B cell (primary cell): Measurements from ENCODE around the gene NKTR. TPM values are rescaled to one million over a fixed set of nuclear protein-coding genes. Genes with fewer than 3 reads are reported as not detected.

Experiments
- ATAC-seq: fragments of 200-7000 bp; cut with Tn5 transposase; one replicate; pipeline ENCODE4 v1.10.0; 2021; ENCODE audit warnings: low read depth, mild to moderate bottlenecking, moderate number of reproducible peaks, moderate library complexity
- CTCF ChIA-PET: fragments of 350-600 bp; sonication (Branson Sonifier 250); formaldehyde crosslinking; loops from one replicate; lab custom pipeline; 2021; ENCODE audit warnings: antibody characterized with exemption, inconsistent platforms; lab: Charles Lee
- POLR2A ChIA-PET: fragments of 350-600 bp; sonication (Branson Sonifier 250); formaldehyde crosslinking; loops from one replicate; lab custom pipeline; 2021; ENCODE audit warnings: antibody characterized with exemption; lab: Charles Lee
- DNase-seq: peaks from one replicate; pipeline ENCODE4 v3.0.0; 2013
- H2AFZ ChIP-seq: 2 replicates; pipeline ENCODE4 v1.6.1; 2012; ENCODE audit warnings: mild to moderate bottlenecking, low read depth, low read length; ENCODE audit not compliant: insufficient read depth, poor library complexity, severe bottlenecking
- H3K27ac ChIP-seq, 2 donors: 1 replicate in 1 of 2; 2 replicates in 1 of 2; pipeline ENCODE4 v1.5.1; 2012 to 2013; ENCODE audit warnings: low read length in 2 of 2, mild to moderate bottlenecking in 2 of 2, moderate library complexity in 1 of 2
- H3K27me3 ChIP-seq, 4 experiments: fragments of 200-600 bp in 1 of 4; sonication (generic) in 1 of 4; replicated peaks in 1 of 4; 1 replicate in 2 of 4; 2 replicates in 2 of 4; pipeline versions ENCODE4 v1.6.1 to v1.7.0; 2013 to 2016; ENCODE audit warnings: low read length in 3 of 4, mild to moderate bottlenecking in 2 of 4, mixed read lengths in 1 of 4, moderate library complexity in 1 of 4; ENCODE audit not compliant: insufficient read depth in 4 of 4, control insufficient read depth in 3 of 4; ENCODE audit errors: control extremely low read depth in 1 of 4
- H3K36me3 ChIP-seq, 2 experiments: replicated peaks in 1 of 2; 1 replicate in 1 of 2; 2 replicates in 1 of 2; pipeline versions ENCODE4 v1.6.1 to v1.7.1; 2013; ENCODE audit warnings: low read length in 1 of 2; ENCODE audit not compliant: insufficient read depth in 2 of 2, control insufficient read depth in 1 of 2; ENCODE audit errors: control extremely low read depth in 1 of 2, extremely low read depth in 1 of 2
- H3K4me1 ChIP-seq, 2 donors: fragments of 200-600 bp in 1 of 2; sonication (generic) in 1 of 2; 1 replicate in 1 of 2; 2 replicates in 1 of 2; pipeline versions ENCODE4 v1.5.1 to v1.6.1; 2013 to 2017; ENCODE audit warnings: low read length in 2 of 2; ENCODE audit not compliant: control insufficient read depth in 2 of 2, insufficient read depth in 2 of 2
- H3K4me2 ChIP-seq: replicated peaks from 2 replicates; pipeline ENCODE3; 2012; ENCODE audit warnings: mild to moderate bottlenecking, low read depth, low read length; ENCODE audit not compliant: poor library complexity, severe bottlenecking
- H3K4me3 ChIP-seq, 5 experiments: fragments of 200-600 bp in 1 of 5; sonication (generic) in 1 of 5; 1 replicate in 3 of 5; 2 replicates in 2 of 5; pipeline versions ENCODE4 v1.5.1 to v1.7.0; 2011 to 2016; ENCODE audit warnings: low read length in 4 of 5, mild to moderate bottlenecking in 4 of 5, low read depth in 2 of 5, control low read depth in 1 of 5, moderate library complexity in 1 of 5; ENCODE audit not compliant: insufficient read depth in 1 of 5; ENCODE audit errors: control extremely low read depth in 1 of 5, extremely low read depth in 1 of 5
- H3K79me2 ChIP-seq: fragments of 200-600 bp; sonication (generic); one replicate; pipeline ENCODE4 v1.6.0; 2016; ENCODE audit warnings: low read length; ENCODE audit not compliant: control insufficient read depth, insufficient read depth
- H3K9ac ChIP-seq: fragments of 200-600 bp; sonication (generic); 2 replicates; pipeline ENCODE4 v1.6.1; 2017; ENCODE audit warnings: mild to moderate bottlenecking, low read length, moderate library complexity
- H3K9me3 ChIP-seq, 3 donors: one replicate each; pipeline versions ENCODE4 v1.6.1 to v1.7.1; 2013; ENCODE audit warnings: low read length in 2 of 3; ENCODE audit not compliant: control insufficient read depth in 2 of 3, insufficient read depth in 1 of 3; ENCODE audit errors: control extremely low read depth in 1 of 3
- H4K20me1 ChIP-seq: 2 replicates; pipeline ENCODE4 v1.6.0; 2012; ENCODE audit warnings: mild to moderate bottlenecking, low read length; ENCODE audit not compliant: insufficient read depth, control insufficient read depth, poor library complexity, severe bottlenecking
- H3K27ac Mint-ChIP-seq: one replicate; pipeline ENCODE4 v1.8.0; 2021; ENCODE audit warnings: mixed read lengths
- H3K27me3 Mint-ChIP-seq: one replicate; pipeline ENCODE4 v1.8.0; 2021; ENCODE audit warnings: mixed read lengths
- H3K4me1 Mint-ChIP-seq: one replicate; pipeline ENCODE4 v1.8.0; 2021; ENCODE audit warnings: mixed read lengths
- H3K4me3 Mint-ChIP-seq: one replicate; pipeline ENCODE4 v1.8.0; 2021; ENCODE audit warnings: mixed read lengths
- H3K9me3 Mint-ChIP-seq: one replicate; pipeline ENCODE4 v1.8.0; 2022; ENCODE audit warnings: mixed read lengths; ENCODE audit not compliant: insufficient read depth
- EZH2 ChIP-seq: IDR thresholded peaks from 2 replicates; pipeline ENCODE4 v1.6.1; 2012; ENCODE audit warnings: borderline replicate concordance, low read depth, mild to moderate bottlenecking, moderate library complexity, low read length; ENCODE audit not compliant: insufficient read depth, poor library complexity, severe bottlenecking
- WGBS: methylation state at CpG from one replicate; pipeline ENCODE4 v1.1.5; 2013; ENCODE audit warnings: missing lambda C conversion rate; ENCODE audit not compliant: insufficient coverage; 5-methylcytosine and 5-hydroxymethylcytosine counted together
- intact Hi-C: fragments of 100-400 bp; cut with micrococcal nuclease; formaldehyde crosslinking; loops from one replicate; pipeline ENCODE4 v1.10.0; 2022
- polyA plus RNA-seq: library from polyadenylated mRNA; depleted of rRNA; stranded (reverse); fragments of >200 nt; gene quantifications from 2 replicates; pipeline ENCODE4 v1.2.3, GENCODE V29; 2012
- total RNA-seq, 2 donors: library from RNA; stranded (reverse); fragments of 120-200 nt in 1 of 2; gene quantifications; 1 replicate in 1 of 2; 2 replicates in 1 of 2; pipeline versions ENCODE4 v1.2.3 to v1.2.4, GENCODE V29; 2013 to 2022
- TF ChIP-seq, protein P1 (sequence below): fragments of 200-600 bp; IDR thresholded peaks from one replicate; pipeline ENCODE4 v1.8.0; 2022; ENCODE audit warnings: antibody characterized with exemption, mild to moderate bottlenecking

Gene NKTR
- total and polyA plus RNA-seq, 2 donors (not counting 1 experiment from before 2014, with no cell fraction given), result 58.0 to 227 TPM

DNA sequence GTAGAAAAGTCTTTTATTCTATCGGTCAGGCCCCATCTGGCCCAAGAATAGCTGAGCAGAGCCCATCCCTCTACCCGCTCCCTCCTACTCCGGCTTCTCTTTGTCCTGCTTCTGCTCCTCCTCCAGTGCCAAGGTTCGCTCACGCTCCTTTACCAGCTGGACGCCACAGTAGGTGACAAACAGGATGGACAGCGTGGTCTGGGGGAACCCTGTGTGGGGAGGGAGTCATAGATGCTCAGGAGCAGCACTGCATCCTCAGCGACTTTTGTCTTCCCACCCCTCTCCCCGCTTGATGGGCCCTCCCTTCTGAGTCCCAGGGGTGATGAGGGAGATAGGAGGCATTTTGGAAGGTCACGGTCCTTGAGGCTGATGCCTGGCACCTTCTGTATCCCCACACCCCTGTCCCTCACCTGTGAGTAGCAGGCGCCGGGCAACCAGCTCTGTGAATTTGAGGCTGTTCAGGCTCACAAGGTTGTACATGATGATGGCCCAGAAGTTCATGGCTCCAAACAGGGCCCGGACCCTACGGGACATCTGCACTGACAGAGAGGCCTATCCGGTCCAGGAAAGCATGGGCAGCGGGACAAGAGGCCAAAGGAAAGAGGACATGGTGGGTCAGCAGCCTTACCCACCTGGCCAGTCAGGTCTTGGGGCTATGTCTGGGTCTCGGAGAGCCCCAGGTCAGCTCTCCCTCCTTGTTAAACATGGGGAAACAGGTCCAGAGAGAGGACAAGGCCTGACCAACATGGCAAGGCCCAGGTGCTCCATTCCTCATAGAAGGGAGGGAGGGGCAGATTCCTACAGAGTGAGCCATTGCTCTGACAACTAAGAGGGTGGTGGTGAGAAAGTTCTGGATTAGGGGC lies 92.4 kb downstream of the NKTR start:
- no peak overlapping the region for H3K4me3 ChIP-seq
- no peak overlapping the region for H3K27ac Mint-ChIP-seq
- ChIA-PET CTCF (no interaction called here), POLR2A (no interaction called here)
- H3K27ac ChIP-seq, result no peak overlapping the region
- H3K4me2 ChIP-seq, result no peak overlapping the region
- H4K20me1 ChIP-seq, result no peaks in the 10 kb centered on the region
- H3K9ac ChIP-seq, result no peak overlapping the region
- ATAC-seq (no peak), DNase-seq (no peak)
- no peaks in the 10 kb centered on the region for H3K4me1 Mint-ChIP-seq
- no peaks in the 10 kb centered on the region for H3K36me3 ChIP-seq
- H3K4me1 ChIP-seq, result no peaks in the 10 kb centered on the region
- no peaks in the 10 kb centered on the region for H3K9me3 Mint-ChIP-seq
- no peaks in the 10 kb centered on the region for H3K79me2 ChIP-seq
- peaks cover 0 to 2% (median 0%) of the 10 kb centered on the region in 4 experiments for H3K27me3 ChIP-seq
- intact Hi-C loops, result no loop called here
- no peak overlapping the region for H3K4me3 Mint-ChIP-seq
- H2AFZ ChIP-seq, result no peak overlapping the region
- TF ChIP-seq, protein P1, sequence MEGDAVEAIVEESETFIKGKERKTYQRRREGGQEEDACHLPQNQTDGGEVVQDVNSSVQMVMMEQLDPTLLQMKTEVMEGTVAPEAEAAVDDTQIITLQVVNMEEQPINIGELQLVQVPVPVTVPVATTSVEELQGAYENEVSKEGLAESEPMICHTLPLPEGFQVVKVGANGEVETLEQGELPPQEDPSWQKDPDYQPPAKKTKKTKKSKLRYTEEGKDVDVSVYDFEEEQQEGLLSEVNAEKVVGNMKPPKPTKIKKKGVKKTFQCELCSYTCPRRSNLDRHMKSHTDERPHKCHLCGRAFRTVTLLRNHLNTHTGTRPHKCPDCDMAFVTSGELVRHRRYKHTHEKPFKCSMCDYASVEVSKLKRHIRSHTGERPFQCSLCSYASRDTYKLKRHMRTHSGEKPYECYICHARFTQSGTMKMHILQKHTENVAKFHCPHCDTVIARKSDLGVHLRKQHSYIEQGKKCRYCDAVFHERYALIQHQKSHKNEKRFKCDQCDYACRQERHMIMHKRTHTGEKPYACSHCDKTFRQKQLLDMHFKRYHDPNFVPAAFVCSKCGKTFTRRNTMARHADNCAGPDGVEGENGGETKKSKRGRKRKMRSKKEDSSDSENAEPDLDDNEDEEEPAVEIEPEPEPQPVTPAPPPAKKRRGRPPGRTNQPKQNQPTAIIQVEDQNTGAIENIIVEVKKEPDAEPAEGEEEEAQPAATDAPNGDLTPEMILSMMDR, result no peak
- TF ChIP-seq EZH2, result no peak
- H3K9me3 ChIP-seq, result no peaks in the 10 kb centered on the region
- H3K27me3 Mint-ChIP-seq, result no peaks in the 10 kb centered on the region
- whole genome bisulfite sequencing, result 87% methylated on average over 10 of the region's 17 CpGs

DNA sequence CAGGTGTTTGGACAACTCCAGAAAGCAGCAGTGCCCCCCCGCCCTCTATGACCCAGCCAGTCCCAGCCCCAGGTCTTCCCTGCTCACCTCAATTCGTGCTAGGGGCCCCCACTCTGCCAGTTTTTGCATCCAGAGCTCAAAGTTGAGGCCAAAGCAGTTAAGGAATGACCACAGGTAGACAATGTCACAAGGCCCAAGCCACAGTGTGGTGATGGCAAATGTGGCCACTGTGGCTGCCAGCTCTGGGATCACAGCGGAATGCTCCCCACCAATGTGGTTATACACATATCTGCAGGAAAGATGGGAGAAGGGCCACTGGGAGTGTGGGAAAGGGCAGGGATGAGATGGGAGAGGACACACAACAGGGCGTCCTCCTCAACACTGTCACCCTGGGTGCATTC lies 93.0 kb downstream of the NKTR start:
- Mint-ChIP-seq H3K9me3 (no peaks in the 10 kb centered on the region), H3K27ac (no peak overlapping the region), H3K27me3 (no peaks in the 10 kb centered on the region), H3K4me3 (no peak overlapping the region), H3K4me1 (no peaks in the 10 kb centered on the region)
- peaks cover 0 to 2% (median 0%) of the 10 kb centered on the region in 4 experiments for H3K27me3 ChIP-seq
- H2AFZ ChIP-seq, result no peak overlapping the region
- H3K4me3 ChIP-seq, result no peak overlapping the region
- no peaks in the 10 kb centered on the region for H4K20me1 ChIP-seq
- WGBS, result 60% methylated on average over 2 of the region's 4 CpGs
- no peak overlapping the region for H3K4me2 ChIP-seq
- no peak overlapping the region for H3K9ac ChIP-seq
- no peaks in the 10 kb centered on the region for H3K4me1 ChIP-seq
- ChIA-PET POLR2A (no interaction called here), CTCF (no interaction called here)
- H3K27ac ChIP-seq, result no peak overlapping the region
- H3K79me2 ChIP-seq, result no peaks in the 10 kb centered on the region
- DNase-seq (no peak), ATAC-seq (no peak)
- no peaks in the 10 kb centered on the region for H3K9me3 ChIP-seq
- no peaks in the 10 kb centered on the region for H3K36me3 ChIP-seq
- intact Hi-C loops, result no loop called here
- no peak for TF ChIP-seq EZH2
- TF ChIP-seq, protein P1, result no peak
